HepG2 (cell line): Measurements from ENCODE around the gene TSPAN9. TPM values are rescaled to one million over a fixed set of nuclear protein-coding genes. Genes with fewer than 3 reads are reported as not detected.

Experiments
- E2F2 ChIP-seq: sonication (generic); formaldehyde crosslinking; IDR thresholded peaks from 2 replicates; pipeline ENCODE4 v1.4.0; 2020; ENCODE audit warnings: missing genetic modification reagents, borderline replicate concordance
- ETV6 ChIP-seq: sonication (generic); formaldehyde crosslinking; conservative IDR thresholded peaks from 2 replicates; pipeline ENCODE4 v1.4.0; 2020; ENCODE audit warnings: missing genetic modification reagents
- MIER3 ChIP-seq: IDR thresholded peaks from 2 replicates; pipeline ENCODE4 v1.6.1; 2016; ENCODE audit warnings: missing compliant biosample characterization, borderline replicate concordance
- NFE2L1 ChIP-seq: sonication (generic); formaldehyde crosslinking; IDR thresholded peaks from 2 replicates; pipeline ENCODE4 v1.4.0; 2020; ENCODE audit warnings: missing genetic modification reagents, mild to moderate bottlenecking, borderline replicate concordance
- NR2F1 ChIP-seq, 2 experiments: fragments of 450-650 bp in 1 of 2; formaldehyde crosslinking in 1 of 2; IDR thresholded peaks; 2 replicates each; pipeline versions ENCODE4 v1.5.0 to v1.6.1; 2016 to 2020; ENCODE audit warnings: mild to moderate bottlenecking in 1 of 2, missing compliant biosample characterization in 1 of 2, missing genetic modification reagents in 1 of 2, moderate library complexity in 1 of 2
- PBX3 ChIP-seq: sonication (generic); formaldehyde crosslinking; IDR thresholded peaks from 2 replicates; pipeline ENCODE4 v1.8.1; 2023; ENCODE audit warnings: missing genetic modification reagents, inconsistent platforms, borderline replicate concordance
- SATB2 ChIP-seq: sonication (generic); formaldehyde crosslinking; IDR thresholded peaks from 2 replicates; pipeline ENCODE4 v1.5.0; 2020; ENCODE audit warnings: missing genetic modification reagents
- TBX2 ChIP-seq: sonication (generic); formaldehyde crosslinking; IDR thresholded peaks from 2 replicates; pipeline ENCODE4 v1.5.0; 2020; ENCODE audit warnings: missing genetic modification reagents, mild to moderate bottlenecking, borderline replicate concordance
- ZBTB21 ChIP-seq: sonication (generic); formaldehyde crosslinking; IDR thresholded peaks from 2 replicates; pipeline ENCODE4 v1.4.0; 2020; ENCODE audit warnings: missing genetic modification reagents
- ZNF446 ChIP-seq: sonication (generic); formaldehyde crosslinking; IDR thresholded peaks from 2 replicates; pipeline ENCODE4 v1.5.0; 2020; ENCODE audit warnings: mild to moderate bottlenecking, missing genetic modification reagents
- ZNF609 ChIP-seq: sonication (generic); formaldehyde crosslinking; IDR thresholded peaks from 2 replicates; pipeline ENCODE4 v1.4.0; 2020; ENCODE audit warnings: mild to moderate bottlenecking, missing genetic modification reagents, borderline replicate concordance
- ZNF672 ChIP-seq: sonication (generic); formaldehyde crosslinking; IDR thresholded peaks from 2 replicates; pipeline ENCODE4 v1.8.1; 2022; ENCODE audit warnings: missing genetic modification reagents
- polyA plus RNA-seq, 8 experiments: library from polyadenylated mRNA; depleted of rRNA in 3 of 8; stranded (reverse) in 7 of 8; unstranded in 1 of 8; fragments of >200 nt; fragmentation: Illumina TruSeq in 4 of 8; extraction: Trizol in 4 of 8; gene quantifications; 2 replicates each; pipeline versions ENCODE4 v1.2.1 to v1.2.3, GENCODE V29; 2011 to 2016; ENCODE audit warnings: low read depth in 4 of 8, missing spikeins in 1 of 8, mixed read lengths in 1 of 8; ENCODE audit not compliant: insufficient read depth in 1 of 8
- total RNA-seq, 5 experiments: library from RNA; depleted of rRNA; stranded (reverse); fragments of >200 nt; fragmentation: Illumina TruSeq; extraction: Trizol; gene quantifications; 2 replicates each; pipeline ENCODE4 v1.2.3, GENCODE V29; 2016; ENCODE audit warnings: low read depth in 1 of 5
- TF ChIP-seq, protein P1 (sequence below): sonication (generic); formaldehyde crosslinking; IDR thresholded peaks from 2 replicates; pipeline ENCODE4 v1.4.0; 2020; ENCODE audit warnings: missing genetic modification reagents
- TF ChIP-seq, protein P2 (sequence below): sonication (generic); formaldehyde crosslinking; IDR thresholded peaks from 2 replicates; pipeline ENCODE4 v1.5.1; 2020; ENCODE audit warnings: mild to moderate bottlenecking, missing genetic modification reagents
- TF ChIP-seq, protein P3 (sequence below): sonication (generic); formaldehyde crosslinking; IDR thresholded peaks from 2 replicates; pipeline ENCODE4 v1.5.1; 2020; ENCODE audit warnings: missing genetic modification reagents, mild to moderate bottlenecking, borderline replicate concordance

TSPAN9 gene
- total and polyA plus RNA-seq, 2 of the 13 experiments (the other 11 are each of a cell fraction or from before 2014, with no cell fraction given): 18.1 to 42.3 TPM

GRCh38 chr12:3335078-3335487 lies 257.9 kb downstream of the TSPAN9 start (continued):
- TF ChIP-seq, protein P1, sequence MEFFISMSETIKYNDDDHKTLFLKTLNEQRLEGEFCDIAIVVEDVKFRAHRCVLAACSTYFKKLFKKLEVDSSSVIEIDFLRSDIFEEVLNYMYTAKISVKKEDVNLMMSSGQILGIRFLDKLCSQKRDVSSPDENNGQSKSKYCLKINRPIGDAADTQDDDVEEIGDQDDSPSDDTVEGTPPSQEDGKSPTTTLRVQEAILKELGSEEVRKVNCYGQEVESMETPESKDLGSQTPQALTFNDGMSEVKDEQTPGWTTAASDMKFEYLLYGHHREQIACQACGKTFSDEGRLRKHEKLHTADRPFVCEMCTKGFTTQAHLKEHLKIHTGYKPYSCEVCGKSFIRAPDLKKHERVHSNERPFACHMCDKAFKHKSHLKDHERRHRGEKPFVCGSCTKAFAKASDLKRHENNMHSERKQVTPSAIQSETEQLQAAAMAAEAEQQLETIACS (CRISPR knock-in tag): no peak
- TF ChIP-seq, protein P2, sequence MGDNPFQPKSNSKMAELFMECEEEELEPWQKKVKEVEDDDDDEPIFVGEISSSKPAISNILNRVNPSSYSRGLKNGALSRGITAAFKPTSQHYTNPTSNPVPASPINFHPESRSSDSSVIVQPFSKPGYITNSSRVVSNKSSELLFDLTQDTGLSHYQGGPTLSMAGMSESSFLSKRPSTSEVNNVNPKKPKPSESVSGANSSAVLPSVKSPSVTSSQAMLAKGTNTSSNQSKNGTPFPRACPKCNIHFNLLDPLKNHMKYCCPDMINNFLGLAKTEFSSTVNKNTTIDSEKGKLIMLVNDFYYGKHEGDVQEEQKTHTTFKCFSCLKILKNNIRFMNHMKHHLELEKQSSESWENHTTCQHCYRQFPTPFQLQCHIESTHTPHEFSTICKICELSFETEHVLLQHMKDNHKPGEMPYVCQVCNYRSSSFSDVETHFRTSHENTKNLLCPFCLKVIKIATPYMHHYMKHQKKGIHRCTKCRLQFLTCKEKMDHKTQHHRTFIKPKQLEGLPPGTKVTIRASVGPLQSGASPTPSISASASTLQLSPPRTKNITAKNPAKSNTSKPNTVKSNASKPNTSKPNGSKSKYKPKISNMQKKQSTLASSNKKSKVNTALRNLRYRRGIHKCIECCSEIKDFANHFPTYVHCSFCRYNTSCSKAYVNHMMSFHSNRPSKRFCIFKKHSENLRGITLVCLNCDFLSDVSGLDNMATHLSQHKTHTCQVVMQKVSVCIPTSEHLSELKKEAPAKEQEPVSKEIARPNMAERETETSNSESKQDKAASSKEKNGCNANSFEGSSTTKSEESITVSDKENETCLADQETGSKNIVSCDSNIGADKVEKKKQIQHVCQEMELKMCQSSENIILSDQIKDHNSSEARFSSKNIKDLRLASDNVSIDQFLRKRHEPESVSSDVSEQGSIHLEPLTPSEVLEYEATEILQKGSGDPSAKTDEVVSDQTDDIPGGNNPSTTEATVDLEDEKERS (CRISPR knock-in tag): peak; percentile 56; the same call in 1 of the 2 replicates
- TF ChIP-seq ZNF446 (CRISPR knock-in tag): no peak
- no peak for TF ChIP-seq SATB2 (CRISPR knock-in tag)
- TF ChIP-seq ZNF672 (CRISPR knock-in tag): no peak
- TF ChIP-seq, protein P3, sequence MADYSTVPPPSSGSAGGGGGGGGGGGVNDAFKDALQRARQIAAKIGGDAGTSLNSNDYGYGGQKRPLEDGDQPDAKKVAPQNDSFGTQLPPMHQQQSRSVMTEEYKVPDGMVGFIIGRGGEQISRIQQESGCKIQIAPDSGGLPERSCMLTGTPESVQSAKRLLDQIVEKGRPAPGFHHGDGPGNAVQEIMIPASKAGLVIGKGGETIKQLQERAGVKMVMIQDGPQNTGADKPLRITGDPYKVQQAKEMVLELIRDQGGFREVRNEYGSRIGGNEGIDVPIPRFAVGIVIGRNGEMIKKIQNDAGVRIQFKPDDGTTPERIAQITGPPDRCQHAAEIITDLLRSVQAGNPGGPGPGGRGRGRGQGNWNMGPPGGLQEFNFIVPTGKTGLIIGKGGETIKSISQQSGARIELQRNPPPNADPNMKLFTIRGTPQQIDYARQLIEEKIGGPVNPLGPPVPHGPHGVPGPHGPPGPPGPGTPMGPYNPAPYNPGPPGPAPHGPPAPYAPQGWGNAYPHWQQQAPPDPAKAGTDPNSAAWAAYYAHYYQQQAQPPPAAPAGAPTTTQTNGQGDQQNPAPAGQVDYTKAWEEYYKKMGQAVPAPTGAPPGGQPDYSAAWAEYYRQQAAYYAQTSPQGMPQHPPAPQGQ: no peak
- peak; percentile 46; the same call in 1 of the 2 replicates for TF ChIP-seq TBX2 (CRISPR knock-in tag)
- TF ChIP-seq ETV6 (CRISPR knock-in tag): no peak
- no peak for TF ChIP-seq PBX3
- peak; percentile 92 for TF ChIP-seq ZBTB21 (CRISPR knock-in tag)
- no peak for TF ChIP-seq NFE2L1
- no peak for TF ChIP-seq MIER3
- TF ChIP-seq ZNF609: 0 out of 2 replicates have a peak, but pooled peaks have one; percentile 16
- no peak for TF ChIP-seq E2F2
- peak; percentile 80 to 83 for TF ChIP-seq NR2F1 (CRISPR knock-in tag; IDR thresholded peaks at IDR 0.05)
